Measurements from ENCODE around the gene ACAP2.

ACAP2 gene

DNA sequence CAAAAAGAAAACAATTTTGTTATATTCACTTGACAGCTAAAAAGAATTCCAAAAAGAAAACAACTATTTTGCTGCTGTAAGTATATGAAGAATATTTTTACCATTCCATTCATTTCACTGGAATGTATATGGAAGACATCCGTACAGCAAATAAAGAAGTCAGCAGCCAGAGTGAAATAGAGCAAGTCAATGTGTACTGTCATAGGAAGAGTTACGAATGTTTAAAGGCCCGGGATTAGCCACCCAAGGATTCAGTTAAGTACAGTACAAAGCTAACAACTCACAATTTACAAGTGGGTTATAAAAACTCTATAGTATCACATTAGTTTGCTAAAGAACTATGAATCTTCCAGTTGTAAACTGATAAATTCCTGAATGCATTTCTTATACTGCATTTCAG, 157.4 kb downstream of the ACAP2 start:
- no peak for DNase-seq (ENCODE audit: low spot score)

DNA sequence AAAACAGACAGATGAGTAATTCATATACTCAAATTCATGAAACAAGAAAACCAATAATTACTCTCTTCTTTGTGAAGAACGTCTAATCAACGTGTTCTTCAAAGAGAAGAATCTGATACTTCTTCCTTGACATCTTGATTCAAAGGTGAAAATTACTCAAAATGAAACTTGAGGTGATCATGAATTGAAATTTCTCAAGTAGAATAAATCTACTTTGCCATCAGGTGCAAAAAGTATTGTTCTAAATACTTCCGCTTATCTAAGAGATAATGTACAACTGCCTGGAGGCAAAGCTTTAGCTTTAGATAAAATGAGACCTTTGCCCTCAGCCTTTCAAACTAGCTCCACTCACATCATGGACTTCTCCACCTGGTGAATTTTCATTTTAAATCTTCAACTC, 158.0 kb downstream of the ACAP2 start:
- DNase-seq (ENCODE audit: low spot score): peak; percentile 46

DNA sequence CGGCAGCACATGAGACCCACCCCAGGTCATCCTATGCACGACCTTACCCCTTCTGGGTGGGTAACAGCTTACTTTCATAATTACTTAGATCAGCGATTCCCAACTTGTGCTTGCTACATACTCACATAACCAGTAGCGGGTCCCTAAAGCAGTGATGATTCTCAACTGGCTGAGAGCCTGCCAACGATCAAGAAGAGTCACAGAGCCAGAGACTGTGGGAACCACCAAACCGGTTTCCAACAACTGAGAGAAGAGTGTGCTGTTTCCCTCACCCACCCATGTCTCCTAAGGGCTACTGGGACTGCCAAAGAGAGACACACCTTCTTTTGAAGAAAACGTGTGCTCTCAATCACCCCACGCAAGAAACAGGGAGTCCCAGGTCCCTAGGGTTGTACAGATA, 159.9 kb downstream of the ACAP2 start:
- DNase-seq (ENCODE audit: low spot score): no peak

DNA sequence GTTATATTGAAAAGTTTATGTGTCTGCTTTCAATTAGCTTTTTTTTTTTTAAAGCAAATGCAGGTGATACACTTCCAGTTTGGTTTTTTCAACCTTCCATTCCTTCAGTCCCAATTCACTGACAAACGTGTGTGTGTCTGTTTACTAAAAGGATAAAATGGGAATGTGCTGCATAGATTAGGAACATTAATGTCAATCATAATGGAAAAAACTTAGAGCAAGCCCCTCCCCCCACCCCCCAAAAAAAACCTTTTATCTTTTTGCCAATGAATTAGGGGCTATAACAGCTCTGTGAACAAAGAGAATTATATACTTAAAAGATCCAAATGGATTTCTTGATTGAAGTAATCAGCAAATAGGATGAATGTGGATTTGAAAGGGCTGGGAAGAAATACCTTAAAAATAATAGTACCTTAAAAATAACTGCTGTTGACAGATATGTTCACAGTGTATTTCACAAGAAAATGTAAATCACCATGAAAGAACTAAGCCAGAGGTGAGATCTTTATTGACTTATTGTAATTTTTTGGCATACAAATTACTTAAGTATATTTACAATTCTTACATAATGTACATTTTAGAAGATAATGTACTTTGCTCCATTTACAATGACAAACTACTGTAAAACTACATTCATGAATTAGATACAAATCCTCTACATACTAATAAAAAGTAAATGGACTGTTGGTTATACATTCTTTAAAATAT, 168.4 kb downstream of the ACAP2 start:
- DNase-seq (ENCODE audit: low spot score): no peak

DNA sequence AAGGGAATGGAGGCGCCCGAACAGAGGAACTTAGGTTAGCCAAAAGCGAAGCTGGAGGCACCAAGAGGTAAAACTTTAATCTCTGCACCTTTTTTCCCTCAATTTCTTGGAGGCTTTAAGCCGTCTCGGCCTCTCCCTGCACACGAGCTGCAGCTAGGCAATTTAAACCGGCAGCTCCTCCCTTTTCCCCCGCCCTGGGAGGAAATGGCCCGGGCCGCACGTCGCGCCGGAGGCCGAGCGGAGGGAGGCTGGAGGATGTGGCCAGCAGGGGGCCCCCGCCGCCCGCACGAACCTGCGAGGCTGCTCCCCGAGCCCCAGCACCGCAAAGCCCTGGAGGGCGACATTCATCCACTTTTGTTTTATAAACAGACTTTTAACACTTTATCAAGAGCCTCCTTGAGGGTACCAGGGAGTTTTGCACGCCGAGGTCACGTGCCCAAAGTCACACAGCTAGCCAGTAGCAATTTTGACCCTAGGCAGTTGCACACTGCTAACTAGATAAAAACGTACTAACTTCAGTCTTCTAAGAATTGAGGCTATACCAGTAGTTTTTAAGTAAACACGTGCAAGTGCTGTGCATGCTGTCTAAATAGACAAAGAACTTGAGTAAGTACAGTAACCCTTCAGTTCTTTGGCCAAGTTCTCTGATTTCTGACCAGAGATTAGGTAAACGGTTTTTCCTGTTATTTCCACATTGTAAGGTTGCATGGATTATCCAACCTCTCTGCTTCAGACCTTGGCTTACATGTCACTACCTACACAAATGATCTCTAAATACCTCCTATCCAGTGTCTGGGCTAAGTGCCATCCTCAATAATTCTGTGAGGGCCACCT, 171.2 kb downstream of the ACAP2 start:
- peak; percentile 86 for DNase-seq (ENCODE audit: low spot score)

DNA sequence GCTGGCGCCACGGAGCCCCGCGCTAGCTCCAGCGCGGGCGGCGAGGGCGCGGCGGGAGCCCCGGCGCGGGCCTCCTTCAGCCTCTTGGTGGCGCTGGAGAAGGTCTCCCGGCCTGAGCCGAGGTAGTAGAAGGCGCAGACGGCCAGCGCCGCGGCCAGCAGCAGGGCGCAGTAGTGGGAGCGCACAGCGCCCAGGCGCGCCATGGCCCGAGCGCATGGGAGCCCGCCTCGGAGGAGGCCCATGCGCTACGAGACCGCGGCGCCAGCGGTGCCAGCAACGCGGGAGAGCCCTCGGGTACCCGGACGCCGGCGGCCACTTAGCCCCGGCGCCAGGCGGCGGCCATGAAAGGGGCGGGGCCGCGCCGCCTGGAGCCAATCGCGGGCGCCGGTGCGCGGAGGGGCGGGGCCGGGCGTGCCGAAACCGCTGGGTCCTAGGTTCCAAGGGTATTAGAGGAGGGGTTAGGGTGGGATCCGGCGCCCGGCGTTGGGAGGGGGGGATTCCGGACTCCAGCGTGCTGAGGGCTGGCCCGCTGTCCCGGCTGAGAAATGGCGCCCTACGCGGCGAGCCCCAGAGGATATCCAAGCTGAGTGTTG, 171.9 kb downstream of the ACAP2 start, which contains the start of gene XXYLT1:
Gene XXYLT1, minus strand, starts transcription at position 343 of the 593 bp plus-strand sequence. Its CDS starts 101 bp downstream, at position 242.
- DNase-seq (ENCODE audit: low spot score): peak; percentile 87

DNA sequence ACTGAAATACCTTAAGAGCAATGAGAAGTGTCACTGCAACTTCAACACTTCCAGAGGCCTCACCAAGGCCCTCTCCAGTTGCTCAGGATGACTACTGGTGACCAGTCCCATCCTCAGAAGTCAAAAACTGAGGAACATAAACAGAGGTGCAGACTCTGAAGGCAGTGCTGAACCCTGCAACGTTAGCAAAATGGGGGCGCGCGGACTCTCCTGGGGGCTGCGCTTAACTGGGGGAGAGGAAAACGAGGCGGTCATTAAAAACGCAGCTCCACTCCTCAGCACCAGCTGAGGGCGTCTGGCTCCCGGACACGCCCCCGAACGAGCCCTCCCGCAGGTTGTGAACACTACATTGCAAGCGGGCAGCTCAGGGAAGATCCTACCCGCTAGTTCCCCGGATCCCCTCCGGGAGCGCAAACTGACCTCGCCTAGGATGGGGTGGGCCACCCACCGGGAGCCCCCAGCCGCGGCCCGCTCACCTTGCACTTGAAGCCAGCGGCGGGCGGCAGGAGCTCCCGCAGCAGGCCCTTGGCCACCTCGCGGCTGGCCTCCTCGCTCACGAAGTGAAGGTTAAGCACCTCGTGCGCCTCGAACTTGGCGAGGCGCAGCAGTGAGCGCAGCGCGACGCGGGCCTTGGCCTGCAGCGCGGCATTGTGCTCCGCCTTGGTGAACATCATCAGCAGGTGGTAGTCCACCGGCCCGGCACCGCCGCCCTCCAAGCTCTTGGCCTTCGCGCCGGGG, 172.6 kb downstream of the ACAP2 start:
- peak; percentile 57 for DNase-seq (ENCODE audit: low spot score)

DNA sequence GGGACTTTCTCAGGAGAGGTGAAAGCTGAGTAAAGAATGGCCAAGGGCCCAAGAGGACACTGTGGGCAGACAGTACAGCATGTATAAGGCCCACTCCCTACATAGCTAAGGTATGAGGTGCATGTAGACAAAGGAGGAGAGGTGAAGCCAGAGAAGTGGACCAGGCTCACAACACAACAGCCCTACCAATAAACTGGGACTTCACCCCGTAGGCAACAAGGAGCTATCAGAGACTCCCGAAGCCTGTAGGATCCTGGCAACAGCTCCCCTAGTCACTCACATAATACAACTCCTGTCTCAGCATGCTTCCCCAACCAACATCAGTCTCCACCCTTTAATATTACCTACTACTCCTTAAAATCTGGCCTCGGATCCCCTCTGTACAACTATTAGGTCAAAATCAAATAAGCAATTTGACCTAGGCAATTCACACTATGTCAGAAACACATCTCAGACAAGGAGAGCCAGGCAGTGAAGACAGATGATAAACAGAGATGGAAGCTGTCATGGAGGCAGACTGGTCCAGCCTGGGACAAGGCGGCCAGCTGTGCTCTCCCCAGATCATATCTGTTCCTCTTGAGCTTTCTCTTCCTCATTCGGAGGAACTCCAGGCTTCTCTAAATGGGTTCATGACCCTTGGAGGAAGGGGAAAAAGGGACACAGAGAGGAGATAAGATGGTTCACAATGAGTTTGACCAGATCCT, 173.3 kb downstream of the ACAP2 start:
- DNase-seq (ENCODE audit: low spot score): no peak

DNA sequence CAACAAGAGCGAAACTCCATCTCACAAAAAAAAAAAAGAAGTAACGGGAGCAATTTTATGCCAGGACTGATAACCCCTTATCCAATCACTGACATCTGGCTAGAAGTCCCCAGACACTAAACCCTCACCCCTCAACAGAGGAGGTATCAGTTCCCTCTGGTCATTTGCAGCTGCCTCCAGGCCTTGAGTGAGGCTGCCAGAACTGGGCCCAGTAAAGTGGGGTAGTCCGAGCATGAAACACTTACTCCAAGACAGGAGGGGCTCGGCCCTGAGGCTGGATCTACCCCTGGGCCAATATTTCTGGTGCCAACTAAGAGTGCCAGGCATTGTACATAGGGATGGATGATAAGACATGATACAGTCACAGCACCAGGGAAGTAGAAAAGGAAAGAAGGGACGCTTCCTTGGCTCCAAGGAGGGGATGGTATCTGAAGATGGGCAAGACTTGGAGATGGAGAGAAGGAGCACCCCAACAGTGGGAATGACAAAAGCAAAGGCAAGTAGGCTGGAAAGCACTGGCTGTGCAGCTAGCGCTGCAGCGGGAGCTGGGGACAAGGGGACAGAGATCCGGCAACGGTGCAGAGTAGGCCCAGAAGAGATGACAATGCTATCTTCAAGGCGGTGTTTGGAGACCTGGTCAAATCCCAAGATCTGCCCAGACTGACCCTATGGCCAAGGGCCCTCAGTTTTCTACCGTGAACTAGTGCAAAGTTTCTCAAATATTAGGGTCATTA, 174.1 kb downstream of the ACAP2 start:
- no peak for DNase-seq (ENCODE audit: low spot score)

DNA sequence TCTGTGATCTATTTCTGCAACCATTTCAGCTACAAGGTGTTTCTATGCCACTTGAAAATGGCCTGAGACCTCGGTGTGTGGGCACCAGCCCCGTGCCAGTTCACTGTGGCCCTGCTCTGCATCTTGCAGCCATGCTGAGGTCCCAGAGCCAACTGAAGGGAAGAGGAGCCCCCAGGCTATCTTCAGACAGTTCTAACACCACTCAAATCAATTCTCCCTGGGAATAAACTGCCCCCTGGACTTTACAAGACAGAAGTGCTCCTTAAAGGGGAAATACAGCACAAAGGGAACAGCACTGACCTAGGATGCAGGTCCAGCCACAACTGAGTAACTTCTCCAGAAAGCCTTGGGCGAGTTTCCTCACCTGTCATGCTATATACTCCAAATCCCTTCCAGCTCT, 175.7 kb downstream of the ACAP2 start:
- no peak for DNase-seq (ENCODE audit: low spot score)

DNA sequence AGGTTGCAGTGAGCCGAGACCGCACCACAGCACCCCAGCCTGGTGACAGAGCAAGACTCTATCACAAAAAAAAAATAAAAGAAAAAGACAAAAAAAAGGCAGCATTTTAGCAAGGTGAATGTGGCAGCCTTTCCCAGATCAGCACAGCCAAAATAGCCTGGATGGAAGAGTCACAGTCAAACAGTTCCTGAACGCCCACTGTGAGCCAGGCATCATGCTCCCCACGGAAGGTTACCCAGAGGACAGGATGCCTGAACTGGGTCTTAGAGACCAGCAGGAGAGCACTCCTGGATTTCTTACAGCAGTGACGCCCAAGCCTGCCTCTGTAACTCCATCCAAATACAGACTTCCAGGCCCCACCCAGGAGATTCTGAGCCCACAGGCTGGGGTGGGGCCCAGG, 176.4 kb downstream of the ACAP2 start:
- DNase-seq (ENCODE audit: low spot score): no peak

DNA sequence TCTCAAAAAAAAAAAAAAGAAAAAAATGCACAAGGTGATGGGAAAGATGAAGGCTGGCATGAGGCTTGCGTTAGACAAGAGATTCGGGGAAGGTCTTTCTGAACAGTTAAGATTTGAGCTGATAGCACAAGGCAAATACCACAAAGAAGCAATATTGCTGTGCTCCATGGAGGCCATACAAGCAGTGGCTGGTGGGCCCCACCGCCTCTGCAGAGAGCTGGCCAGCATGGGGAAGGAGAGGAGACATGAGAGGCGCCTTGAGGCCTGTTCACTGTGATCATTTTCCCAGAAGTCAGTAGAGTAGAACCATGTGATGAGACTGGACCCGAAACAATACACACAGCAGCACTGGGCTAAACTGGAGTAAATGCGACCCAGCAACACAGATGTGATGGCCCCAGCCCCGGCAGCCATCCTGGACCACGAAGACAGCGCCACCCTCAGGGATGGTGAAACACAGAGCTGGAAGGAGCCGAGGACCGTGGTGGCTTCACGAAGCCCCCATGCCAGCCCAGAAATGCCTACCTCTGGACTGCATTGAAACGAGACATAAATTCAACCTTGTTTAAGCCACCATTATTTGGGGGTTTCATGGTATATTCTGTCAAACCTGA, 177.3 kb downstream of the ACAP2 start:
- DNase-seq (ENCODE audit: low spot score): no peak

DNA sequence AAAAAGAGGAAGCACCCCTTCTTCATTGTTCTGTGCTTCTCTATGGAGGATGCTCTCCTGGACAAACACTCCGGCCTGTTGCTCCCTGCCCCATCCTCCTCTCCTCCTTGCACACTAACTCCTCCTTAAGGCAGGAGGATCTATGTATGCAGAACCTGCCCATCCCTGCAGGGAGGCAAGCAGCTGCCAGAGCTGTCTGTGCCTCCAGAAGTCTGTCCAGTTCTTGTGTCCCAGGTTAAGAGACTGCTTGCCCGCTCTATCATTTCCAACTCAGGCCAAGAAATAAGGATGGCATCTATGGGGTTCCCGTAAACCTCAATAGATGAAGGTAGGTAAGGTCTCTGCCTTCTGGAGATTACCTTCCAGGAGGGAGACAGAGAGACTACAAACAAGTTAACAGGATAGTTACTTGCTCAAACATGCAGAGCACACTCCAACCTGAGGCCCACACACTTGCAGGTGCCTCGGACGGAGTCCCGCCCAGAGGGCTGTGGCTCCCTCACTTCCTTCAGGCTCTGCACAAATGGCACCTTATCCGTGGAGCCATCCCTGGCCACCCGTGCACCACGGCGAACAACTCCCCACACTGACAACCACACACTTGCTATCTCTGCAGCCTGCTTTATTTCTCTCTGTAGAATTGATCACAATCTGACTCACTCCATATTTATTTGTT, 178.8 kb downstream of the ACAP2 start:
- DNase-seq (ENCODE audit: low spot score): no peak

DNA sequence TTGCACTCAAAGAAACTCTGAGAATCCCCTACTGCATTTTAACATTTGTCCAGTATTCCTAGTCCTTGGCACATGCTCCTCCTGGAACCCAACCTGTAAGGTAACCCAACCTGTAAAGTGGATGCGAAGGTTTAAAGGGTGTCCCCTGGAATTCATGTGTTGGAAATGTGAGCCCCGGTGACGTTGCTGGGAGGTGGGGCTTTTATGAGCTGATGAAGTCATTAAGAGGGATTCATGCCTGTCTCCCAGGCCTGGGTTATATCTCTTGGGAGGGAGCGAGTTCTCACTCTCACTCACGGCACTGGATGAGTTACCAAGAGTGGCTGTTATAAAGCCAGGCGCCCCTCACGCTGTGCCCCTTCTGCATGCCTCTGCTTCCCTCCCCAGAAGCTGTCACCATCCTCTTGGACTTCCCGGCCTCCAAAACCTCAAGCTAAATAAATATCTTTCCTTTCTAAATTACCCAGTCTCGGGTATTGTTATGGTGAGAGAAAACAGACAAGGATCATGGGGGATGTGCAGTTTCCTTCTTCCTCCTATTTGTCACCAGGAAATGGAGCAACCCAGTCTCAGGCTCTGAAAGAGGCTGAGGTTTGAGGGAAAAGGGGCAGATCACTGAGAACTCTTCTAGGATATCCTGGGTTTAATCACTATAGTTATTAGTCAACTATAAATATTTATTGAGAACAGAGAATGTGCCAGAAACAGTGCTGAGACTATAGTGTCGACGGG, 179.5 kb downstream of the ACAP2 start:
- no peak for DNase-seq (ENCODE audit: low spot score)

DNA sequence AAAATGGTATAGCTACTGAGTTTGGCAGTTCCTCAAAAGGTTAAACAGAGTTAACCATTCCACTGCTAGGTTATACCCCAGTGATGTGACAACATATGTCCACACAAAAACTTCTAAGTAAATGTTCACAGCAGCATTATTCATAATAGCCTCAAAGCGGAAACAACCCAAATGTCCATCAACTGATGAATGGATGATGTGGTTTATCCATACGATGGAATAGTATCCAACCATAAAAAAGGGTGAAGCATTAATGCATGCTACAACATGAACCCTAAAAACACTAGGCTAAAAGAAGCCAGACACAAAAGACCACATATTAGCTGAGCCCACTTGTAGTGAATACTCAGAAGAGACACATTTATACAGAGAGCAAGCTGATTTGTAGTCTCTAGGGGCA, 180.9 kb downstream of the ACAP2 start:
- DNase-seq (ENCODE audit: low spot score): no peak

DNA sequence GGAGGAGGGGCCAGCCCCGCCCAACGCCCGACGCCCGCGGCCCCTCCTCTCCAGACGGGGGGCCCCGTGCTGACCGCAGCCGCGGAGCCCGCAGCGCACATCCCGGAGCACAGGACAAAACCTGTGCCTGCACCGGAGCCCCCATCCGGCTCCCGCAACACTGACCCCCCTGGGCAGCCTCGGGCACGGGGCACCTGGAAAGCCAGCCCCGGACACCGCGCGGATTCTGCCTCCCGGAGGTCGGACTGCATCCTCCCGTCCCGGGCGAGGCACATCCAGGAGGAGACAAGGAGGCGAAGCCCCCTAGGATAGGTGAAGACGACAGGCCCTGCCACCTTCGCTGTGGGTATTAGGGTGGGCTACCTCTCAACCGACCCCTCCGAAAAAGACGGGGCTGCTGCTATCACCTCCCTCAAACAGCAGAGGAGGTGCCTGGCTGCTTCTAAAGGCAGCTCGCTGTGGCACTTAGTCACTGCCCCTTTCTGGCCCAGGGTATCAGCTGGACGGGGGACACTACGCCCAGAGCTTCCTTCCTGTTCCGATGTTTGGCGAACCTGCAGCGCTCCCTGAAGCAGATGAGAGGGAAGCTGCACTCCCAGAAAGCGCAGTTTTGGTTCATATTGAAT, 182.4 kb downstream of the ACAP2 start:
- DNase-seq (ENCODE audit: low spot score): peak; percentile 47

DNA sequence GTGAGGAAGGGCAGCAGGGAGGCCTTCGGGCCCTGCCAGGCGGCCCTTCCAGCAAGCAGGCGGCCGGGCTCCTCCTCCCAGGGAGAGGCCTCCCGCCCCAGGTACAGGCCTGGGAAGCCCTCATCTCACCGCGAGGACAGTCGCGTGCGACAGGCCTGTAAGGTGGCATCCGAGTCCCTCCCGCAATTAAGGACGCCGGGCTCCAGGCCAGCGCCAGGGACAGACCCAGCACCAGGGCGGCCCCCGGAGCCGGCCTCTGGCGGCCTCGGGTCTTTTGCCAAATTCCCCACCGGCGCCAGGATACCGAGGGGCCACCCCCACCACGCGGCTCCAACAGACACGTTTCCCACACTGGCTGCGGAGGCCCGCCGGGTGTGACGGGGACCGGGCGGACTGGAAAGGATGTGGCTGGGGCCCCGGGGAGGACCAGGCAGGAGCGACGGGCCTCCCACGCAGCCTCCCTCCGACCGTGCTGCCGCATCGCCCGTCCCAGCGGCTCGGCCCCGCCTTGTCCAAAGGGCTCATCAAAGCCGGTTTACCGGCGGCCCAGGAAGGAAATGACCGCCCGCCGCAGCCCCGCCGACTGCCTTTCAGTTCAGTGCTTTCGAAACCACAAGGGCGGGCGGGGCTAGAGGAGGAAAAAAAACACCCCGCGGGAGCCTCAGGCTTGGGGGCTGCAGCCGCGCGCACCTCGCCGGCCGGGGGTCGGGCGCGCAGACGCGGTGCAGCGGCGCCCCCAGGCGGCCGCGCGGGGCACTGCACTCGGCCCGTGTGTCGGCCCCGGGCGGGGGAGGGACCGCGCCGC, 183.1 kb downstream of the ACAP2 start:
- peak; percentile 91 for DNase-seq (ENCODE audit: low spot score)

DNA sequence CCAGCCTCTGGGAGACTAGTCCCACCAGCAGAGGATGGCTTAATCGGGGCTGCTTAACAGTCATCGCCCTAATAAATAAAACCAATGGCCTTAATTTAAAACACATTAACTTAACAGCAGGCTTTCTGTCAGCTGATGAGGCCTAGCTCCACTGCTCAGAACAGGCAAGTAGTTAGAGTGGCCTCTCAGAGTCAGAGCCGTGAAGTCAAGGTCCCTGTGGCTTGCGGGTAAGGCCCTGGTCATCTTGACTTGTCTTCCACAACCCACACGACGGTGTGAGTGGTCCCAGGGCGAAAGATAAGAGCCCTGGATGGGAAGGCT, 183.7 kb downstream of the ACAP2 start:
- DNase-seq (ENCODE audit: low spot score): peak; percentile 8
